Measurements from ENCODE around the gene LRRC38. TPM values are rescaled to one million over a fixed set of nuclear protein-coding genes. Genes with fewer than 3 reads are reported as not detected.
A peak's percentile ranks its signal among the peaks of the same experiment; 100 is the strongest.

Gene LRRC38
- total RNA-seq, 1 experiment from 2014 or later: not detected

DNA sequence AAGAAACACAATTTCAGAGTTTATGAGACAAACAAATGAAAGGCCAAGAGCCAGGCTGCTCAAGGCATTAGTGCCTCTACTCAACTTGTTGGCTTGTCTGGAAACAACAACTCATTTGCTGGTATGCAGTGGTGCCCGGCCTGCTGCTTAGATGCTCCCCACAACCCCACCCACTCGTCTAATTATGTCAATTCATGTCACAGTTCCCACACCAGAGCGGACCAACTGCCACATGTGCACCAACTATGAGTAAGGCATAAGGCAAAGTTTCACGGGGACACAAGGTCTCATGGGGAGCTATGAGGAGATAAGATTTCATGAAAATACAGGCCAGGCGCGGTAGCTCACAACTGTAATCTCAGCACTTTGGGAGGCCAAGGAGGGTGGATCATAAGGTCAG is 34.5 kb upstream of the LRRC38 start:
- no peaks in the 10 kb centered on the region for H3K9me3 Mint-ChIP-seq (ENCODE audit: unreplicated experiment)
- no peak overlapping the region for H3K27ac Mint-ChIP-seq (ENCODE audit: low read depth, unreplicated experiment)
- H3K27me3 Mint-ChIP-seq (ENCODE audit: insufficient read depth, unreplicated experiment): no peaks in the 10 kb centered on the region
- H3K4me1 Mint-ChIP-seq (ENCODE audit: insufficient read depth, unreplicated experiment): peaks cover 9% of the 10 kb centered on the region
- H3K36me3 Mint-ChIP-seq (ENCODE audit: insufficient read depth, unreplicated experiment): no peaks in the 10 kb centered on the region
- TF ChIP-seq, protein P1, sequence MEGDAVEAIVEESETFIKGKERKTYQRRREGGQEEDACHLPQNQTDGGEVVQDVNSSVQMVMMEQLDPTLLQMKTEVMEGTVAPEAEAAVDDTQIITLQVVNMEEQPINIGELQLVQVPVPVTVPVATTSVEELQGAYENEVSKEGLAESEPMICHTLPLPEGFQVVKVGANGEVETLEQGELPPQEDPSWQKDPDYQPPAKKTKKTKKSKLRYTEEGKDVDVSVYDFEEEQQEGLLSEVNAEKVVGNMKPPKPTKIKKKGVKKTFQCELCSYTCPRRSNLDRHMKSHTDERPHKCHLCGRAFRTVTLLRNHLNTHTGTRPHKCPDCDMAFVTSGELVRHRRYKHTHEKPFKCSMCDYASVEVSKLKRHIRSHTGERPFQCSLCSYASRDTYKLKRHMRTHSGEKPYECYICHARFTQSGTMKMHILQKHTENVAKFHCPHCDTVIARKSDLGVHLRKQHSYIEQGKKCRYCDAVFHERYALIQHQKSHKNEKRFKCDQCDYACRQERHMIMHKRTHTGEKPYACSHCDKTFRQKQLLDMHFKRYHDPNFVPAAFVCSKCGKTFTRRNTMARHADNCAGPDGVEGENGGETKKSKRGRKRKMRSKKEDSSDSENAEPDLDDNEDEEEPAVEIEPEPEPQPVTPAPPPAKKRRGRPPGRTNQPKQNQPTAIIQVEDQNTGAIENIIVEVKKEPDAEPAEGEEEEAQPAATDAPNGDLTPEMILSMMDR (IDR thresholded peaks at IDR 0.05; ENCODE audit: unreplicated experiment): no peak
- no peak overlapping the region for H3K4me3 Mint-ChIP-seq (ENCODE audit: unreplicated experiment)
- ChIA-PET CTCF (no interaction called here), POLR2A (no interaction called here)
- intact Hi-C loops (cut with micrococcal nuclease): no loop called here
- no TSS peak for BruUV-seq (replicated peaks)
- no peak for DNase-seq (ENCODE audit: unreplicated experiment)

DNA sequence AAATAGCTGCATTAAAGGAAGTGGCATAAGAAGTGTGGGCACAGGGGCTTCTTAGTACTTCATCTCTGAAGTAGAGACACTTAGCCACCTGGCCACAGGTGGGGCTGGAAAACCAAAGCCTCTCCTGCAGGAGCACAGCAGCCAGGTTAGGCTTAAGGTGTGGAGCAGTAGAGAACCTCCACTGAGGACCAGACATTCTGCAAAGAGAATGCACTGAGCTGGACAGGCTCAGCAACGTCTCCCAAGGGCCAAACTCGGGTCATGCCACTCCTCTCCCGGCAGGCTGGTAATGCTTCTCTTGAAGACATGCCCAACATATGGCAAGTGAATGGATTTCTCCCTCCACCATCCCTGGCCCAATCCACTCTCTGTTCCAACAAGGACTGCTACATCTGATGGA is 33.0 kb upstream of the LRRC38 start:
- Mint-ChIP-seq H3K4me1 (ENCODE audit: insufficient read depth, unreplicated experiment) (peaks cover 15% of the 10 kb centered on the region), H3K36me3 (ENCODE audit: insufficient read depth, unreplicated experiment) (no peaks in the 10 kb centered on the region), H3K4me3 (ENCODE audit: unreplicated experiment) (no peak overlapping the region), H3K27me3 (ENCODE audit: insufficient read depth, unreplicated experiment) (no peaks in the 10 kb centered on the region), H3K27ac (ENCODE audit: low read depth, unreplicated experiment) (no peak overlapping the region), H3K9me3 (ENCODE audit: unreplicated experiment) (no peaks in the 10 kb centered on the region)
- intact Hi-C loops (cut with micrococcal nuclease): no loop called here
- ChIA-PET POLR2A (no interaction called here), CTCF (interaction anchor here (0.6 kb wide), 1 partner anchor 416 kb away, joined by 3 read pairs; no protein-coding TSS in a partner anchor)
- BruUV-seq (replicated peaks): no TSS peak
- no peak for DNase-seq (ENCODE audit: unreplicated experiment)
- TF ChIP-seq, protein P1 (IDR thresholded peaks at IDR 0.05; ENCODE audit: unreplicated experiment): no peak

DNA sequence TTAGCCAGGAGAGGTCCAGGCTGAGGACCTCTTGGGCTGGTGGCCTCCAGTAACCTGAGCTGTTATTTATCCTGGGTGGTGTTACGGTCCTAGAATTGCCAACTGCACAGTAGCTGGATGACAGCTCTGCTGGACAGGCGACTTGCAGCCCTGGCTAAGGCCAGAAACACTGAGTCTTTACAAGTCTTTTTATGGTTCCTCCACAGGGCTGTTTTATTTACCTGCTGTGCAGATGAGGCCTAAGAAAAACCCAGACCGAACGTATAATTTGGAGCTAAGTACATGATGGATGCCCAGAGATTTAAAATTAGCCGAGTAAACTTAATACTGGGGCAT is 30.4 kb upstream of the LRRC38 start:
- no peak overlapping the region for H3K4me3 Mint-ChIP-seq (ENCODE audit: unreplicated experiment)
- H3K27ac Mint-ChIP-seq (ENCODE audit: low read depth, unreplicated experiment): no peak overlapping the region
- H3K36me3 Mint-ChIP-seq (ENCODE audit: insufficient read depth, unreplicated experiment): no peaks in the 10 kb centered on the region
- DNase-seq (ENCODE audit: unreplicated experiment): no peak
- intact Hi-C loops (cut with micrococcal nuclease): no loop called here
- H3K9me3 Mint-ChIP-seq (ENCODE audit: unreplicated experiment): no peaks in the 10 kb centered on the region
- TF ChIP-seq, protein P1 (IDR thresholded peaks at IDR 0.05; ENCODE audit: unreplicated experiment): no peak
- H3K27me3 Mint-ChIP-seq (ENCODE audit: insufficient read depth, unreplicated experiment): no peaks in the 10 kb centered on the region
- CTCF ChIA-PET: interaction anchor here (0.6 to 2.0 kb wide), 12 partner anchors 13 to 228 kb away, joined by 3 to 6 read pairs (median 4); no protein-coding TSS in a partner anchor
- POLR2A ChIA-PET: interaction anchor here (1.5 kb wide), 1 partner anchor 37 kb away, joined by 3 read pairs; no protein-coding TSS in a partner anchor
- H3K4me1 Mint-ChIP-seq (ENCODE audit: insufficient read depth, unreplicated experiment): peaks cover 14% of the 10 kb centered on the region
- no TSS peak for BruUV-seq (replicated peaks)

DNA sequence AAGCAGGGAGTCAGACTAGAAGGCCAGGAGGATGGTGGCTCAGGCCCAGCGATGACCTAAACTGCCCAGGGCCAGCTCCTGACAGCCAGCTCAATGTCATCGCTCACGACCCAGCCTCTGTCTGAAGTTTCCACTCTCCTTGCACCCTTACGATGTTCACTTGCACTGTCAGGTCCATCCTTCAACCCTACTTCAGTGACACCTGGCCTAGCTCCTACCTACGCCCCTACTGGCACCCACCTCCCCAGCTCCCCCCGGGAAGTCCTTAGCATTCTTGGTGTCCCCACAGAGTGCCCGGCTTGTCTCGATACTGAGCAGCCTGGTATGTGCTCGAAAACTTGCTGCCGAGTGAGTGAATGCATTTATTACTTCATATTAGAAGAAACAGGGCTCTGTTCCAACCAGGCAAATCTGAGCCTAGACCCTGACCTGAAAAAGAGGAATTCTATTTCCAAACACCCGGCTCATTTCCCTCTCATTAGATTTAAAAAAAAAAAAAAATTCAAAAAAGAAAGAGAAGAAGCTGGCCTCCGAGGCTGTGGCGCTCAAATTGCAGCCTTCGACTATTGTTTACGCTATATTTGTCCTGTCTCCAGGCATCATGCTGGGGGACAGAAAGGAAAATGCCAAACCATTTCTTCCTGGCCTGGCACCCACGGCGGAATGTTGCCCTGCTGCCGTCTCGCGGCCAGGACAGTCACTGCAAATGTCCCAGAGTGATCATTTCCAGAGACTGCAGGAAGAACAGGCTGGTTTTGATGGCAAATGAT is 29.8 kb upstream of the LRRC38 start:
- no peaks in the 10 kb centered on the region for H3K9me3 Mint-ChIP-seq (ENCODE audit: unreplicated experiment)
- TF ChIP-seq, protein P1 (IDR thresholded peaks at IDR 0.05; ENCODE audit: unreplicated experiment): peak; percentile 38
- H3K36me3 Mint-ChIP-seq (ENCODE audit: insufficient read depth, unreplicated experiment): no peaks in the 10 kb centered on the region
- CTCF ChIA-PET: interaction anchor here (0.6 to 2.0 kb wide), 13 partner anchors 12 to 381 kb away, joined by 3 to 6 read pairs (median 4); no protein-coding TSS in a partner anchor
- H3K4me1 Mint-ChIP-seq (ENCODE audit: insufficient read depth, unreplicated experiment): peaks cover 14% of the 10 kb centered on the region
- H3K4me3 Mint-ChIP-seq (ENCODE audit: unreplicated experiment): no peak overlapping the region
- POLR2A ChIA-PET: interaction anchor here (0.7 to 1.5 kb wide), 3 partner anchors 12 to 69 kb away, joined by 3 to 5 read pairs (median 3); no protein-coding TSS in a partner anchor
- intact Hi-C loops (cut with micrococcal nuclease): no loop called here
- peak; percentile 36 for DNase-seq (ENCODE audit: unreplicated experiment)
- no peak overlapping the region for H3K27ac Mint-ChIP-seq (ENCODE audit: low read depth, unreplicated experiment)
- no TSS peak for BruUV-seq (replicated peaks)
- no peaks in the 10 kb centered on the region for H3K27me3 Mint-ChIP-seq (ENCODE audit: insufficient read depth, unreplicated experiment)
